HEK293T (cell line): ENCODE results near the gene PPP1R14B.
A peak's percentile ranks its signal among the peaks of the same experiment; 100 is the strongest.

Experiments used
- CTCF ChIA-PET: fragments of 350-600 bp; formaldehyde crosslinking; extraction: SDS; loops from one replicate; lab custom pipeline; 2021; ENCODE audit warnings: antibody characterized with exemption, inconsistent platforms; lab: Yijun Ruan, JAX
- POLR2A ChIA-PET: fragments of 350-600 bp; formaldehyde crosslinking; extraction: SDS; loops from one replicate; lab custom pipeline; 2020; ENCODE audit warnings: antibody characterized with exemption, inconsistent platforms; lab: Yijun Ruan, JAX
- DNase-seq: peaks from one replicate; pipeline ENCODE4 v3.0.0; 2012; ENCODE audit warnings: mixed read lengths; ENCODE audit errors: extremely low spot score
- ARNT ChIP-seq: fragments of 450-650 bp; IDR thresholded peaks from 2 replicates; pipeline ENCODE4 v1.6.1; 2017; ENCODE audit warnings: mild to moderate bottlenecking
- BHLHE40 ChIP-seq: fragments of 450-650 bp; IDR thresholded peaks from 2 replicates; pipeline ENCODE4 v1.6.1; 2016; ENCODE audit warnings: mild to moderate bottlenecking, moderate library complexity, borderline replicate concordance
- CTBP1 ChIP-seq: fragments of 450-650 bp; IDR thresholded peaks from 2 replicates; pipeline ENCODE4 v1.6.1; 2016; ENCODE audit warnings: borderline replicate concordance
- ELF4 ChIP-seq: fragments of 450-650 bp; IDR thresholded peaks from 2 replicates; pipeline ENCODE4 v1.6.1; 2017; ENCODE audit warnings: antibody characterized with exemption
- FOXA1 ChIP-seq: fragments of 450-650 bp; IDR thresholded peaks from 2 replicates; pipeline ENCODE4 v1.6.1; 2016; ENCODE audit warnings: mild to moderate bottlenecking
- FOXK2 ChIP-seq: fragments of 450-650 bp; IDR thresholded peaks from 2 replicates; pipeline ENCODE4 v1.6.1; 2016; ENCODE audit warnings: mild to moderate bottlenecking
- FOXM1 ChIP-seq: fragments of 450-650 bp; IDR thresholded peaks from 2 replicates; pipeline ENCODE4 v1.6.1; 2017; ENCODE audit warnings: mild to moderate bottlenecking, borderline replicate concordance
- HDGF ChIP-seq: fragments of 450-650 bp; IDR thresholded peaks from 2 replicates; pipeline ENCODE4 v1.6.1; 2017; ENCODE audit warnings: antibody characterized with exemption, borderline replicate concordance
- L3MBTL2 ChIP-seq: fragments of 450-650 bp; conservative IDR thresholded peaks from 2 replicates; pipeline ENCODE4 v1.6.1; 2016; ENCODE audit warnings: mild to moderate bottlenecking
- LEF1 ChIP-seq: fragments of 450-650 bp; IDR thresholded peaks from 2 replicates; pipeline ENCODE4 v1.6.1; 2017; ENCODE audit warnings: mild to moderate bottlenecking, borderline replicate concordance
- NFRKB ChIP-seq: fragments of 450-650 bp; IDR thresholded peaks from 2 replicates; pipeline ENCODE4 v1.6.1; 2016; ENCODE audit warnings: mild to moderate bottlenecking, moderate library complexity
- SP1 ChIP-seq: fragments of 450-650 bp; IDR thresholded peaks from 2 replicates; pipeline ENCODE4 v1.6.1; 2017
- SUZ12 ChIP-seq: fragments of 450-650 bp; IDR thresholded peaks from 2 replicates; pipeline ENCODE4 v1.6.1; 2016; ENCODE audit warnings: mild to moderate bottlenecking
- TARDBP ChIP-seq: fragments of 450-650 bp; IDR thresholded peaks from 2 replicates; pipeline ENCODE4 v1.6.1; 2016
- ZNF384 ChIP-seq: fragments of 450-650 bp; IDR thresholded peaks from 2 replicates; pipeline ENCODE4 v1.6.1; 2016
- TF ChIP-seq, protein P1 (sequence below): fragments of 450-650 bp; IDR thresholded peaks from 2 replicates; pipeline ENCODE4 v1.6.1; 2016

The PPP1R14B gene

DNA sequence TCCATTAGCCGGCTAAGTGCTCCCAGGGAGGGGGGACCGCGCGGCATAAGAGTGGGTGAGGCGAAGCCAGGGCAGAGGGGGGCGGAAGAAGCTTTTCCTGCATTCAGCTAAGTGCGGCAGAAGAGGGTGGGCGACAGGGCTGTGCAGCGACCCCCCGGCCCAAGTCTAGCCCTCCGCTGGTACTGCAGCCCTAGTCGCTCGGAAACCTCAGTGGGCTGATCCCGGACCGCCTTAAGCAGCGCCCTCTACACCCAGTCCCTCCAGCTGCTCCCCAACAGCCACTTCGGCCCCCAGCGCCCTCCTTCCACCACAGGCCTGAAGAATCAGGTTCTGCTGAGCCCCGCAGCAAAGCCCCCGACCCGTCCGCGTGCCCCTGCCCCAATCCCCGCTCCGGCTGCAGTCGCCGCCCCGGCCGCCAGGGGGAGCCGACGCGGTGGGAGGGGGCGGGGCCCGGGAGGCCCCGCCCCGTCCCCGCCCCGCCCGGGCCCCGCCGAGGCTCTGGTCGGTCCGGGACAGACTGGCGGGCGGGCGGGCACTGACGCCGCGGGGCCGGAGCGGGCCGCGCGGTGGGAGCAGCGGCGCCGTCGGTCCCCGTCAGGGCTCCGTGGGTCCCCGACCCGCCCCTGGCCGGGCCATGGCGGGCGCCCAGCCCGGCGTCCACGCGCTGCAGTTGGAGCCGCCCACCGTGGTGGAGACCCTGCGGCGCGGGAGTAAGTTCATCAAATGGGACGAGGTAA, 4.4 kb upstream of the PPP1R14B start, which contains the start of gene PLCB3:
PLCB3 (plus strand) TSS at position 515 of the 737 bp plus-strand sequence; CDS start at position 635, 120 bp downstream.
- DNase-seq, result peak; percentile 83
- TF ChIP-seq BHLHE40 (no peak), FOXK2 (no peak), TARDBP (no peak), FOXA1 (no peak), FOXM1 (no peak), ARNT (no peak), L3MBTL2 (no peak), ELF4 (no peak), NFRKB (no peak), HDGF (no peak), SUZ12 (no peak), CTBP1 (no peak), SP1 (no peak)
- POLR2A ChIA-PET, result interaction anchor here (0.8 to 8.9 kb wide), 7 partner anchors 12 to 86 kb away, joined by 3 to 78 read pairs (median 3); partner anchors contain the start of genes PRDX5, STIP1 and TRMT112
- CTCF ChIA-PET, result interaction anchor here (0.6 to 3.3 kb wide), 8 partner anchors 16 to 53 kb away, joined by 3 to 14 read pairs (median 4); partner anchors contain the start of genes ESRRA, FERMT3, NUDT22 and TRPT1

DNA sequence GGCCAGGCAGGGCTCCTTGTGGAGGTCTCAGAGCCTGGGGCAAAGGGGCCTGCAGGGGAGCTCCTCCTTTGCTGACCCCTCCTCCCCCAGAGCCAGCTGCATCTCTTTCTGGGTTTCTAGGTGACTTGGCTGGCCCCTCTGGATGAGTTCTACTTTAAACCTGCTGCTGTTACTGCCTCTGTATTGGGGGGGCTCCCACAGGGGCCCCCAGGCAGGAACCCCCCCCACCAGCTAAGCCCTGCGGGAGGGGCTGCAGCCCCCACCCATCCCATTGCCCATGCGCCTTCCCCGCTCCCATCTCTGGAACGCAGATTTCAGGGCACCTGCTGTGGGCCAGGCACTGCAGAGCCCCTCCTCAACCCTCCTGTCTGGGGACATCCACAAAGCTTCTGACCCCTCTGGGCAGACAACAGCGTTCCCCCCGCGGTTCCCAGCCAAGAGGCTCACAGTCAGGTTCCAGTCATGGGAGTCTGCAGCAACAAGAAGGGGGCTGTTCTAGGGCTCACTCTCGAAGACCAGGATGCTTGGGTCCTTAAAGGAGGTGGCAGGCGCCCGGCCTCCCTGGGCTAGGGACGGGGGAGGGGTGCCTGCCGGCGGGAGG, 3.8 kb upstream of the PPP1R14B start:
- TF ChIP-seq BHLHE40 (no peak), ELF4 (no peak), TARDBP (no peak), SUZ12 (no peak), ARNT (no peak), CTBP1 (no peak), FOXK2 (no peak)
- TF ChIP-seq, protein P1, sequence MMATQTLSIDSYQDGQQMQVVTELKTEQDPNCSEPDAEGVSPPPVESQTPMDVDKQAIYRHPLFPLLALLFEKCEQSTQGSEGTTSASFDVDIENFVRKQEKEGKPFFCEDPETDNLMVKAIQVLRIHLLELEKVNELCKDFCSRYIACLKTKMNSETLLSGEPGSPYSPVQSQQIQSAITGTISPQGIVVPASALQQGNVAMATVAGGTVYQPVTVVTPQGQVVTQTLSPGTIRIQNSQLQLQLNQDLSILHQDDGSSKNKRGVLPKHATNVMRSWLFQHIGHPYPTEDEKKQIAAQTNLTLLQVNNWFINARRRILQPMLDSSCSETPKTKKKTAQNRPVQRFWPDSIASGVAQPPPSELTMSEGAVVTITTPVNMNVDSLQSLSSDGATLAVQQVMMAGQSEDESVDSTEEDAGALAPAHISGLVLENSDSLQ, result no peak
- ChIA-PET CTCF (interaction anchor here (0.6 to 3.3 kb wide), 7 partner anchors 17 to 54 kb away, joined by 3 to 14 read pairs (median 7); partner anchors contain the start of genes ESRRA and FERMT3), POLR2A (interaction anchor here (0.6 to 8.9 kb wide), 8 partner anchors 9 to 85 kb away, joined by 3 to 78 read pairs (median 4); partner anchors contain the start of genes FKBP2, PRDX5, STIP1 and TRMT112)
- DNase-seq, result no peak

DNA sequence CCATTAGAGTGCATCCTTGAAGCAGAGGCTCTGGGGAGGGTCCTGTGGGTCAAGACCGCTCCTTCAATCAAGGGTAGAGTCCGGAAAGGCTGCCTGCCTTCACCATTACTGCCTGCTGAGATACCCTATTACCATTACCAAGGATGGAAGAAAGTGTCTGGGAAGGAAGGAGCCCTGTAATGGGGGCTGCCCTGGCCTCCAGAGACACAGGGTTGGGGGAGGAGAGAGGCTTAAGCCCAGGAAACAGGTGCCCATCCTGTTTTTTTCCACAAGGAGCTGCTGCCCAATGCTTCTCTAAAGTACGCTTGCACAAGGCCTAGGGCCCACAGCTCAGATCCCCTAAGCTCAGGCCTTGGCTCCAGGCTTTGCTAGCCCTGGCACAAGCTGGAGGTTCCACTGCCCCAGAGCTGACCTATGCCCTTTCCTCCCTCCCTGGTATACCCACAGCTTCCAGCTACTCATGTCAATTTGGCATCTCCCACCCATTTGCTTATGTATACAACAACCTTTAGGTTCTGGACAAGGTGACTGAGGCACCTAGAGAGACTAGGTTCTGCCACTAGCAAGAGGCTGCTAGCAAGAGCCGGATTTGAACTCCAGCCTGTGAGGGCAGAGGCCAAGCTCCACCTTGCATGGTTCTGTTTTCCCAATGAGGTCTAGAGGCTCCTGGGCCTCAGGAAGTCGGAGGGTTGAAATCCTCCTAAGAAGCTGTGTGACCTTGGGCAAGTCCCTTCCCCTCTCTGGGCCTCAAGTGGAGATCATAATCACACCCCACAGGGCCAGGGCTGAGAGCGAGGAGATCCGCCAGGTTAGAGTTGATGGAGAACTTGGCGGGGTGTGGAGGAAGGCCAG, 3.0 kb upstream of the PPP1R14B start:
- DNase-seq, result no peak
- TF ChIP-seq, protein P1, result no peak
- TF ChIP-seq HDGF (no peak), TARDBP (no peak), ZNF384 (no peak), BHLHE40 (no peak), FOXA1 (no peak), SP1 (no peak), ARNT (no peak), FOXK2 (no peak), SUZ12 (no peak), FOXM1 (no peak), L3MBTL2 (no peak), LEF1 (no peak), NFRKB (no peak), ELF4 (no peak)
- CTCF ChIA-PET, result interaction anchor here (0.7 to 3.3 kb wide), 4 partner anchors 16 to 68 kb away, joined by 3 to 14 read pairs (median 5); partner anchors contain the start of gene FERMT3
- POLR2A ChIA-PET, result interaction anchor here (0.6 to 8.9 kb wide), 7 partner anchors 8 to 68 kb away, joined by 3 to 78 read pairs (median 5); partner anchors contain the start of genes FKBP2, PRDX5, STIP1 and TRMT112

DNA sequence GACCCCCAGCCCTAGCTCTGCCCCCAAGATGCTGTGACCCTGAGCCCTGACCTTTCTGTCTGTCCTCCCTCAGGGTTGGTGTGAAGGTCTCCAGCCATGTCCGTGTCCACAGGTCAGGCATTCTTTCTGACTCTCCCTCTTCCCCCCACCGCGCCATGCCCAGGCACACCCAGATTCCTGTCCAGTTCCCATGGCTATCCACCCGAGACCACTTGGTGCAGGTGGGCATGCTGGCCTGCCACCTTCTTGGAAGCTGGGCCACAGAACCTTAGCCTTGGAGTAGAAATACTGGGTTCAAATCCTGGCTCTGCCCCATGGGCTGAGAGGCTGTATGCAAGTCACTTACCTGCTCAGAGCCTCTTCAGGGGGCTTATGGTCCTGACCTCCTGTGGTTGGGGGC, 2.3 kb upstream of the PPP1R14B start:
- no peak for DNase-seq
- TF ChIP-seq SUZ12, result no peak
- TF ChIP-seq, protein P1, result no peak
- CTCF ChIA-PET, result interaction anchor here (2.2 kb wide), 1 partner anchor 55 kb away, joined by 7 read pairs; no protein-coding TSS in a partner anchor
- POLR2A ChIA-PET, result interaction anchor here (1.7 to 8.9 kb wide), 3 partner anchors 13 to 21 kb away, joined by 8 to 78 read pairs (median 59); partner anchors contain the start of genes DNAJC4 and VEGFB

DNA sequence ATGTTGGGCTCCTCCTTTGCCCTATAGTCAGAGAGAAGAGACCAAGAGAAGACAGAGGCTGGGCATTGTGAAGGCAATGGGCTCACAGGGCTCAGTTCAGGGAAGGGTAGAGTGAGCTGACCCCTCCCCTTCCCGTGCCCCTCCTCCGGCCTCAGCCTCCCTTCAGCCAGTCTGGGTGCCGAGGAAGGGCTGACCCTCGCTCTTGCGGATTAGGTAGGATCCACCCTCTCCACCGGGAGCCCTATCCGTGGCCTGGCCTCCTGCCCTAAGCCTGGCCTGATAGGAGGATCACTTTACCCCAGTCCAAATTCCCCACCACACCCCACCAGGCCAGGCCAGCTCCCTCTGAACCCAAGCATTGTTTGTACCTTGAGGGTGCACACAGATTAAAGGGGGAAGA, 1.8 kb upstream of the PPP1R14B start:
- no peak for DNase-seq
- TF ChIP-seq FOXK2, result no peak
- TF ChIP-seq CTBP1, result no peak
- no peak for TF ChIP-seq FOXM1
- no peak for TF ChIP-seq BHLHE40
- TF ChIP-seq NFRKB, result no peak
- TF ChIP-seq SP1, result no peak
- TF ChIP-seq, protein P1, result no peak
- TF ChIP-seq ZNF384, result no peak
- TF ChIP-seq ARNT, result no peak
- ChIA-PET POLR2A (interaction anchor here (3.8 to 8.9 kb wide), 3 partner anchors 9 to 21 kb away, joined by 18 to 78 read pairs (median 59); partner anchors contain the start of genes DNAJC4 and VEGFB), CTCF (interaction anchor here (2.2 kb wide), 1 partner anchor 56 kb away, joined by 7 read pairs; no protein-coding TSS in a partner anchor)
